ENCODE data around the gene RNF32. TPM values are rescaled to one million over a fixed set of nuclear protein-coding genes. Genes with fewer than 3 reads are reported as not detected.
A peak's percentile ranks its signal among the peaks of the same experiment; 100 is the strongest.

RNF32 gene
- total and polyA plus RNA-seq, 2 of the 13 experiments (the other 11 are each of a cell fraction or from before 2014, with no cell fraction given) = not detected

GRCh38 chr7:156614434-156615264 is 25.9 kb upstream of the RNF32 start (continued):
- TF ChIP-seq IRF9 (CRISPR knock-in tag; IDR thresholded peaks at IDR 0.05; ENCODE audit: borderline replicate concordance) = no peak
- 0 out of 2 replicates have a peak, but pooled peaks have one; percentile 62 for TF ChIP-seq ZNF205 (CRISPR knock-in tag; IDR thresholded peaks at IDR 0.05)
- no peak for TF ChIP-seq ZNF775 (CRISPR knock-in tag; IDR thresholded peaks at IDR 0.05; ENCODE audit: borderline replicate concordance)
- no peak for TF ChIP-seq ZFP82 (CRISPR knock-in tag; IDR thresholded peaks at IDR 0.05; ENCODE audit: borderline replicate concordance)
- peak; percentile 69 for TF ChIP-seq POLR2AphosphoS5 (IDR thresholded peaks at IDR 0.05; ENCODE audit: low read depth, low read length)
- peak; percentile 87 for TF ChIP-seq ZKSCAN1 (IDR thresholded peaks at IDR 0.05; ENCODE audit: low read length)
- peak; percentile 83 for TF ChIP-seq ZNF781 (CRISPR knock-in tag; IDR thresholded peaks at IDR 0.05; ENCODE audit: borderline replicate concordance, not compliant biosample characterization)
- peak; percentile 66; the same call in 1 of the 2 replicates for TF ChIP-seq BRF2 (CRISPR knock-in tag; IDR thresholded peaks at IDR 0.05)
- TF ChIP-seq HOXA5 (CRISPR knock-in tag; IDR thresholded peaks at IDR 0.05) = peak; percentile 66; the same call in 1 of the 2 replicates
- no peak for TF ChIP-seq NFRKB (IDR thresholded peaks at IDR 0.05)
- TF ChIP-seq, protein P1, sequence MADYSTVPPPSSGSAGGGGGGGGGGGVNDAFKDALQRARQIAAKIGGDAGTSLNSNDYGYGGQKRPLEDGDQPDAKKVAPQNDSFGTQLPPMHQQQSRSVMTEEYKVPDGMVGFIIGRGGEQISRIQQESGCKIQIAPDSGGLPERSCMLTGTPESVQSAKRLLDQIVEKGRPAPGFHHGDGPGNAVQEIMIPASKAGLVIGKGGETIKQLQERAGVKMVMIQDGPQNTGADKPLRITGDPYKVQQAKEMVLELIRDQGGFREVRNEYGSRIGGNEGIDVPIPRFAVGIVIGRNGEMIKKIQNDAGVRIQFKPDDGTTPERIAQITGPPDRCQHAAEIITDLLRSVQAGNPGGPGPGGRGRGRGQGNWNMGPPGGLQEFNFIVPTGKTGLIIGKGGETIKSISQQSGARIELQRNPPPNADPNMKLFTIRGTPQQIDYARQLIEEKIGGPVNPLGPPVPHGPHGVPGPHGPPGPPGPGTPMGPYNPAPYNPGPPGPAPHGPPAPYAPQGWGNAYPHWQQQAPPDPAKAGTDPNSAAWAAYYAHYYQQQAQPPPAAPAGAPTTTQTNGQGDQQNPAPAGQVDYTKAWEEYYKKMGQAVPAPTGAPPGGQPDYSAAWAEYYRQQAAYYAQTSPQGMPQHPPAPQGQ (CRISPR knock-in tag; IDR thresholded peaks at IDR 0.05; ENCODE audit: borderline replicate concordance) = peak; percentile 78; the same call in 1 of the 2 replicates
- TF ChIP-seq KLF12 (CRISPR knock-in tag; IDR thresholded peaks at IDR 0.05; ENCODE audit: borderline replicate concordance) = no peak
- no peak for TF ChIP-seq ZNF704 (CRISPR knock-in tag; IDR thresholded peaks at IDR 0.05; ENCODE audit: borderline replicate concordance)
- no peak; the same call in 1 of the 2 replicates for TF ChIP-seq JDP2 (CRISPR knock-in tag; IDR thresholded peaks at IDR 0.05; ENCODE audit: borderline replicate concordance)
- no peak for TF ChIP-seq ZNF549 (CRISPR knock-in tag; IDR thresholded peaks at IDR 0.05)
- TF ChIP-seq TRAFD1 (CRISPR knock-in tag; IDR thresholded peaks at IDR 0.05; ENCODE audit: borderline replicate concordance) = no peak
- TF ChIP-seq ZSCAN25 (CRISPR knock-in tag; IDR thresholded peaks at IDR 0.05) = 0 out of 2 replicates have a peak, but pooled peaks have one; percentile 36
- TF ChIP-seq JARID2 (CRISPR knock-in tag; IDR thresholded peaks at IDR 0.05; ENCODE audit: insufficient replicate concordance) = no peak
- peak; percentile 59; the same call in 1 of the 2 replicates for TF ChIP-seq HMG20B (CRISPR knock-in tag; conservative IDR thresholded peaks at IDR 0.05)
- peak; percentile 72 for TF ChIP-seq RXRB (CRISPR knock-in tag; IDR thresholded peaks at IDR 0.05; ENCODE audit: borderline replicate concordance)
- peak; percentile 46; the same call in 1 of the 3 replicates for TF ChIP-seq MXI1 (IDR thresholded peaks at IDR 0.05; ENCODE audit: borderline replicate concordance, low read depth, low read length)

Measured in HepG2 (cell line).